ENCODE results near the gene GALNS. TPM values are rescaled to one million over a fixed set of nuclear protein-coding genes. Genes with fewer than 3 reads are reported as not detected.
A peak's percentile ranks its signal among the peaks of the same experiment; 100 is the strongest.

Gene GALNS
- total RNA-seq, 1 experiment from 2014 or later, result 81.6 TPM

- Histone ChIP-seq H3K4me1 (ENCODE audit: control insufficient read depth, insufficient read depth, low read length) (no peaks in the 10 kb centered on the region), H3K27ac (ENCODE audit: low read length) (no peak overlapping the region), H3K4me3 (ENCODE audit: low read depth in 2 of 2, low read length in 2 of 2) (no peak overlapping the region), H3K9me3 (ENCODE audit: control insufficient read depth, insufficient read depth, low read depth, low read length) (no peaks in the 10 kb centered on the region), H3K27me3 (ENCODE audit: control insufficient read depth, insufficient read depth, low read length) (no peaks in the 10 kb centered on the region), H3K36me3 (ENCODE audit: control insufficient read depth, insufficient read depth, low read length) (peaks cover 2% of the 10 kb centered on the region; the same call in 1 of the 2 replicates)
- ChIA-PET CTCF (no interaction called here), POLR2A (no interaction called here)
- DNase-seq (ENCODE audit: low read depth, low spot score) (no peak), ATAC-seq (no peak)
- in situ Hi-C loops (cut with HindIII; ENCODE audit: low pct_unique_long_range_greater_than_20kb, low sequenced_read_pairs) (no loop called here), intact Hi-C loops (cut with micrococcal nuclease; ENCODE audit: unreplicated experiment) (no loop called here)
- TF ChIP-seq POLR2AphosphoS5 (IDR thresholded peaks at IDR 0.05; ENCODE audit: low read depth, low read length), result no peak
- TF ChIP-seq REST (IDR thresholded peaks at IDR 0.05; ENCODE audit: insufficient read depth in 1 of 2, low read depth in 2 of 2, low read length in 1 of 2), result no peak
- no peak for TF ChIP-seq SIN3A (IDR thresholded peaks at IDR 0.05; ENCODE audit: borderline replicate concordance, insufficient read depth, low read depth, low read length)
- TF ChIP-seq CTCF (IDR thresholded peaks at IDR 0.05), result peak; percentile 48; the same call in 1 of the 2 replicates
- TF ChIP-seq TCF7L2 (IDR thresholded peaks at IDR 0.05; ENCODE audit: low read depth, low read length), result no peak
- BruUV-seq (replicated peaks), result no TSS peak
These were observed 17.7 kb downstream of the GALNS start for GRCh38 chr16:88839026-88839529.

- H3K27ac ChIP-seq (ENCODE audit: low read length), result no peak overlapping the region
- intact Hi-C loops (cut with micrococcal nuclease; ENCODE audit: unreplicated experiment), result no loop called here
- TF ChIP-seq POLR2AphosphoS5 (IDR thresholded peaks at IDR 0.05; ENCODE audit: low read depth, low read length) (no peak), SIN3A (IDR thresholded peaks at IDR 0.05; ENCODE audit: borderline replicate concordance, insufficient read depth, low read depth, low read length) (no peak), TCF7L2 (IDR thresholded peaks at IDR 0.05; ENCODE audit: low read depth, low read length) (no peak), CTCF (IDR thresholded peaks at IDR 0.05) (no peak), REST (IDR thresholded peaks at IDR 0.05; ENCODE audit: insufficient read depth in 1 of 2, low read depth in 2 of 2, low read length in 1 of 2) (no peak)
- H3K4me3 ChIP-seq (ENCODE audit: low read depth in 2 of 2, low read length in 2 of 2), result no peak overlapping the region
- ChIA-PET POLR2A (no interaction called here), CTCF (no interaction called here)
- DNase-seq (ENCODE audit: low read depth, low spot score) (no peak), ATAC-seq (no peak)
- no TSS peak for BruUV-seq (replicated peaks)
- H3K27me3 ChIP-seq (ENCODE audit: control insufficient read depth, insufficient read depth, low read length), result no peaks in the 10 kb centered on the region
- peaks cover 2% of the 10 kb centered on the region; the same call in 1 of the 2 replicates for H3K36me3 ChIP-seq (ENCODE audit: control insufficient read depth, insufficient read depth, low read length)
- in situ Hi-C loops (cut with HindIII; ENCODE audit: low pct_unique_long_range_greater_than_20kb, low sequenced_read_pairs), result no loop called here
- H3K9me3 ChIP-seq (ENCODE audit: control insufficient read depth, insufficient read depth, low read depth, low read length), result no peaks in the 10 kb centered on the region
- H3K4me1 ChIP-seq (ENCODE audit: control insufficient read depth, insufficient read depth, low read length), result no peaks in the 10 kb centered on the region
These were observed 18.2 kb downstream of the GALNS start for GRCh38 chr16:88838566-88838965.

Measured in Panc1 (cell line).